SK-N-MC (cell line): ENCODE measurements around the gene FBXO17.
"Not testable (repeated sequence)": the region's sequence is repeated elsewhere in the genome, so short reads cannot be mapped to it uniquely, and the experiment has no call there.

Experiments used
- EZH2 ChIP-seq: fragments of 200-600 bp; sonication (generic); IDR thresholded peaks from one replicate; pipeline ENCODE4 v1.6.1; 2017; ENCODE audit warnings: antibody characterized with exemption
- POLR2AphosphoS5 ChIP-seq: IDR thresholded peaks from 2 replicates; pipeline ENCODE4 v1.6.1; 2012; ENCODE audit warnings: mild to moderate bottlenecking, low read depth, low read length, borderline replicate concordance

DNA sequence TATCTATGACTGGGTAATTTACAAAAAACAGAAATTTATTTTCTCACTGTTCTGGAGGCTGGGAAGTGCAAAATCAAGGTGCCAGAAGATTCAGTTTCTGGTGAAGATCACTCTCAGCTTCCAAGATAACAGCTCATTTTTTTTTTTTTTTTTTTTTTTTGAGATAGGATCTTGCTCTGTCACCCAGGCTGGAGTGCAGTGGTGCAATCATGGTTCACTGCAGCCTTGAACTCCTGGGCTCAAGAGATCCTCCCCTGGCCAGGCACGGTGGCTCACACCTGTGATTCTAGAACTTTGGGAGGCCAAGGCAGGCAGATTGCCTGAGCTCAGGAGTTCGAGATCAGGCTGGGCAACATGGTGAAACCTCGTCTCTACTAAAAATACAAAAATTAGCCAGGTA lies 22.0 kb upstream of the FBXO17 start:
- not testable (repeated sequence) for TF ChIP-seq EZH2, POLR2AphosphoS5
